Cardiac muscle cell (in vitro differentiated cells and primary cell): ENCODE measurements around the gene TK2. TPM values are rescaled to one million over a fixed set of nuclear protein-coding genes. Genes with fewer than 3 reads are reported as not detected.
"Not testable (repeated sequence)": the region's sequence is repeated elsewhere in the genome, so short reads cannot be mapped to it uniquely, and the experiment has no call there.

ENCODE experiments used
- DNase-seq, 2 donors: peaks; one replicate each; pipeline versions ENCODE4 v3.0.0 to v3.0.0-alpha.2; 2010 to 2017; ENCODE audit warnings: low read depth in 1 of 2, low spot score in 1 of 2
- H3K27ac ChIP-seq: fragments of 200-600 bp; sonication (generic); 2 replicates; pipeline ENCODE4 v1.5.1; 2016
- H3K27me3 ChIP-seq: fragments of 200-600 bp; sonication (generic); 2 replicates; pipeline ENCODE4 v1.6.0; 2016; ENCODE audit warnings: control low read depth
- H3K36me3 ChIP-seq: fragments of 200-600 bp; sonication (generic); 2 replicates; pipeline ENCODE4 v1.5.1; 2016; ENCODE audit warnings: control low read depth
- H3K4me1 ChIP-seq: fragments of 200-600 bp; sonication (generic); 2 replicates; pipeline ENCODE4 v1.8.1; 2017; ENCODE audit warnings: low read depth, mild to moderate bottlenecking, mixed run types
- H3K4me3 ChIP-seq: fragments of 200-600 bp; sonication (generic); 2 replicates; pipeline ENCODE4 v1.5.1; 2016; ENCODE audit warnings: mild to moderate bottlenecking
- H3K9me3 ChIP-seq: fragments of 200-600 bp; sonication (generic); 2 replicates; pipeline ENCODE4 v1.5.1; 2017; ENCODE audit warnings: low read depth, mild to moderate bottlenecking, control low read depth
- CTCF ChIP-seq: IDR thresholded peaks from 2 replicates; pipeline ENCODE4 v1.5.1; 2012; ENCODE audit warnings: low read depth, mild to moderate bottlenecking, low read length
- polyA plus RNA-seq: library from polyadenylated mRNA; unstranded; fragments of >200 nt; fragmentation: Nextera tagmentation; extraction: Ambion mirVana; gene quantifications from 2 replicates; pipeline ENCODE4 v1.2.1, GENCODE V29; 2016
- total RNA-seq: library from RNA; depleted of rRNA; stranded (reverse); fragments of >200 nt; gene quantifications from 2 replicates; pipeline ENCODE4 v1.2.3, GENCODE V29; 2016

The TK2 gene
- total RNA-seq: 19.8 and 20.2 TPM in 2 replicates
- polyA plus RNA-seq: 18.2 and 20.9 TPM in 2 replicates

- DNase-seq: peak; percentile 78 to 85
- Histone ChIP-seq H3K4me3 (peak within 1 kb of the TSS; percentile 54), H3K4me1 (peaks cover 20% of the 10 kb centered on the region), H3K9me3 (no peaks in the 10 kb centered on the region), H3K27ac (peak within 1 kb of the TSS; percentile 88), H3K27me3 (no peaks in the 10 kb centered on the region), H3K36me3 (no peaks in the 10 kb centered on the region)
- peak; percentile 32 for TF ChIP-seq CTCF
Observed at GRCh38 chr16:66549284-66550131, at the start of gene TK2. TSS of gene TK2 (minus strand) at chr16:66550122. CDS start at chr16:66550061, 61 bp downstream.

GRCh38 chr16:66598111-66598510 lies 48.2 kb upstream of the TK2 start:
- Histone ChIP-seq H3K4me1 (no peaks in the 10 kb centered on the region), H3K27me3 (no peaks in the 10 kb centered on the region), H3K36me3 (no peaks in the 10 kb centered on the region), H3K4me3 (no peak overlapping the region), H3K27ac (no peak overlapping the region), H3K9me3 (no peaks in the 10 kb centered on the region)
- TF ChIP-seq CTCF: no peak
- no peak for DNase-seq

- H3K36me3 ChIP-seq: no peaks in the 10 kb centered on the region
- no peak for TF ChIP-seq CTCF
- no peaks in the 10 kb centered on the region for H3K4me1 ChIP-seq
- H3K27ac ChIP-seq: no peak overlapping the region
- no peaks in the 10 kb centered on the region for H3K9me3 ChIP-seq
- no peaks in the 10 kb centered on the region for H3K27me3 ChIP-seq
- H3K4me3 ChIP-seq: no peak overlapping the region
- DNase-seq: no peak
Observed at GRCh38 chr16:66596986-66597848, 47.3 kb upstream of the TK2 start.

- not testable (repeated sequence) for DNase-seq, H3K4me3 ChIP-seq, H3K27ac ChIP-seq, H3K4me1 ChIP-seq, H3K36me3 ChIP-seq, H3K27me3 ChIP-seq, H3K9me3 ChIP-seq
Observed at GRCh38 chr16:66596559-66596958, 46.6 kb upstream of the TK2 start.

- no peak for DNase-seq
- Histone ChIP-seq H3K27ac (no peak overlapping the region), H3K9me3 (no peaks in the 10 kb centered on the region), H3K36me3 (no peaks in the 10 kb centered on the region), H3K4me1 (no peaks in the 10 kb centered on the region), H3K4me3 (no peak overlapping the region), H3K27me3 (no peaks in the 10 kb centered on the region)
- no peak for TF ChIP-seq CTCF
Observed at GRCh38 chr16:66594739-66595138, 44.8 kb upstream of the TK2 start.
